Upper lobe of right lung (tissue), 1 donor: ENCODE measurements around the gene TAS2R31. TPM values are rescaled to one million over a fixed set of nuclear protein-coding genes. Genes with fewer than 3 reads are reported as not detected.

ENCODE experiments used
- ATAC-seq: fragments of 200-7000 bp; cut with Tn5 transposase; one replicate; pipeline ENCODE4 v1.9.1; 2020; ENCODE audit warnings: mild to moderate bottlenecking, moderate library complexity
- DNase-seq: peaks from one replicate; pipeline ENCODE4 v3.0.0-alpha.2; 2020
- H3K27ac ChIP-seq: fragments of 200-600 bp; one replicate; pipeline ENCODE4 v1.8.0; 2022
- H3K27me3 ChIP-seq: fragments of 200-600 bp; one replicate; pipeline ENCODE4 v1.8.0; 2022; ENCODE audit warnings: mild to moderate bottlenecking
- H3K36me3 ChIP-seq: fragments of 200-600 bp; one replicate; pipeline ENCODE4 v1.8.0; 2022
- H3K4me1 ChIP-seq: fragments of 200-600 bp; one replicate; pipeline ENCODE4 v1.8.0; 2022
- H3K4me3 ChIP-seq: fragments of 200-600 bp; one replicate; pipeline ENCODE4 v1.8.0; 2022; ENCODE audit warnings: mild to moderate bottlenecking
- H3K9me3 ChIP-seq: fragments of 200-600 bp; one replicate; pipeline ENCODE4 v1.8.0; 2022
- CTCF ChIP-seq: fragments of 200-600 bp; IDR thresholded peaks from one replicate; pipeline ENCODE4 v1.8.0; 2022; ENCODE audit warnings: antibody characterized with exemption
- intact Hi-C: fragments of 100-400 bp; cut with DNase I; formaldehyde crosslinking; loops from one replicate; pipeline ENCODE4 v1.11.0; 2022
- long read RNA-seq: library from polyadenylated mRNA; unstranded; transcript quantifications from one replicate; pipeline ENCODE4 v2.0.0, GENCODE V29; 2021
- total RNA-seq: library from RNA; stranded (reverse); fragmentation: NEBNext Ultra II Directional; extraction: Animal tissue kit (Norgen Biotek cat#: 25700); gene quantifications from one replicate; pipeline ENCODE4 v1.2.1, GENCODE V29; 2021
- donor health status: DM: no; HTN: yes; CAD: no; lungs with severe emphysema.

The TAS2R31 gene
- total RNA-seq, result 3.0 TPM
- long read RNA-seq, result 0 reads

- no peak for ATAC-seq
- H3K36me3 ChIP-seq, result no peaks in the 10 kb centered on the region
- no peaks in the 10 kb centered on the region for H3K27me3 ChIP-seq
- TF ChIP-seq CTCF, result no peak
- H3K4me1 ChIP-seq, result no peaks in the 10 kb centered on the region
- no peak for DNase-seq
- intact Hi-C loops, result no loop called here
- no peak within 1 kb of the TSS for H3K27ac ChIP-seq
- H3K9me3 ChIP-seq, result no peaks in the 10 kb centered on the region
- no peak within 1 kb of the TSS for H3K4me3 ChIP-seq
Measured at GRCh38 chr12:11031307-11031706, at the start of gene TAS2R31. TAS2R31 (minus strand) TSS chr12:11031407; CDS start chr12:11031335, 72 bp downstream.

- ATAC-seq (no peak), DNase-seq (no peak)
- H3K27me3 ChIP-seq, result no peaks in the 10 kb centered on the region
- H3K27ac ChIP-seq, result no peak overlapping the region
- no peaks in the 10 kb centered on the region for H3K9me3 ChIP-seq
- no peaks in the 10 kb centered on the region for H3K4me1 ChIP-seq
- no peak overlapping the region for H3K4me3 ChIP-seq
- intact Hi-C loops, result no loop called here
- H3K36me3 ChIP-seq, result no peaks in the 10 kb centered on the region
- no peak for TF ChIP-seq CTCF
Measured at GRCh38 chr12:11078246-11078645, 47.0 kb upstream of the TAS2R31 start.

- ATAC-seq (no peak), DNase-seq (no peak)
- TF ChIP-seq CTCF, result no peak
- Histone ChIP-seq H3K27ac (no peak overlapping the region), H3K27me3 (no peaks in the 10 kb centered on the region), H3K4me1 (no peaks in the 10 kb centered on the region), H3K4me3 (no peak overlapping the region), H3K9me3 (no peaks in the 10 kb centered on the region), H3K36me3 (no peaks in the 10 kb centered on the region)
- intact Hi-C loops, result no loop called here
Measured at GRCh38 chr12:11075642-11076041, 44.4 kb upstream of the TAS2R31 start.

GRCh38 chr12:11071414-11071813, 40.2 kb upstream of the TAS2R31 start:
- ATAC-seq, result no peak
- H3K27ac ChIP-seq, result no peak overlapping the region
- no peaks in the 10 kb centered on the region for H3K9me3 ChIP-seq
- no peak for DNase-seq
- intact Hi-C loops, result no loop called here
- H3K4me1 ChIP-seq, result no peaks in the 10 kb centered on the region
- TF ChIP-seq CTCF, result no peak
- H3K36me3 ChIP-seq, result no peaks in the 10 kb centered on the region
- no peaks in the 10 kb centered on the region for H3K27me3 ChIP-seq
- no peak overlapping the region for H3K4me3 ChIP-seq

GRCh38 chr12:11070999-11071398, 39.8 kb upstream of the TAS2R31 start:
- Histone ChIP-seq H3K36me3 (no peaks in the 10 kb centered on the region), H3K27me3 (no peaks in the 10 kb centered on the region), H3K4me3 (no peak overlapping the region), H3K9me3 (no peaks in the 10 kb centered on the region), H3K27ac (no peak overlapping the region), H3K4me1 (no peaks in the 10 kb centered on the region)
- TF ChIP-seq CTCF, result no peak
- ATAC-seq, result no peak
- intact Hi-C loops, result no loop called here
- DNase-seq, result no peak

GRCh38 chr12:11069854-11070365, 38.7 kb upstream of the TAS2R31 start:
- ATAC-seq (no peak), DNase-seq (no peak)
- TF ChIP-seq CTCF, result no peak
- H3K27me3 ChIP-seq, result no peaks in the 10 kb centered on the region
- no peaks in the 10 kb centered on the region for H3K4me1 ChIP-seq
- H3K27ac ChIP-seq, result no peak overlapping the region
- H3K4me3 ChIP-seq, result no peak overlapping the region
- H3K9me3 ChIP-seq, result no peaks in the 10 kb centered on the region
- intact Hi-C loops, result no loop called here
- H3K36me3 ChIP-seq, result no peaks in the 10 kb centered on the region
